Left colon (tissue), 2 donors: ENCODE measurements around the gene EIF2S3. TPM values are rescaled to one million over a fixed set of nuclear protein-coding genes. Genes with fewer than 3 reads are reported as not detected.

Experiments used
- ATAC-seq: fragments of 200-7000 bp; cut with Tn5 transposase; one replicate; pipeline ENCODE4 v1.9.1; 2020; ENCODE audit warnings: mild to moderate bottlenecking, moderate library complexity
- DNase-seq, 2 donors: peaks; one replicate each; pipeline ENCODE4 v3.0.0-alpha.2; 2020
- intact Hi-C, 2 donors: fragments of 100-400 bp; cut with DNase I in 1 of 2; cut with micrococcal nuclease in 1 of 2; formaldehyde crosslinking; loops; one replicate each; pipeline versions ENCODE4 v1.11.2 to v1.14.0; 2022; cut with DNase I, micrococcal nuclease
- total RNA-seq, 2 donors: library from RNA; stranded (reverse); fragmentation: NEBNext Ultra II Directional; extraction: Animal tissue kit (Norgen Biotek cat#: 25700); gene quantifications; one replicate each; pipeline ENCODE4 v1.2.1, GENCODE V29; 2021
- donor health status: DM: no; HTN: no; CAD: no.
- donor health status: DM: yes; HTN: yes; CAD: no.

The EIF2S3 gene
- total RNA-seq, 2 donors from 2014 or later: 136 to 137 TPM

GRCh38 chrX:24110069-24110468 is 55.3 kb downstream of the EIF2S3 start:
- ATAC-seq (no peak), DNase-seq (no peak)
- intact Hi-C loops: no loop called here

- intact Hi-C loops: no loop called here
- ATAC-seq: no peak
- no peak for DNase-seq
Observed at GRCh38 chrX:24113181-24113580, 58.4 kb downstream of the EIF2S3 start.

GRCh38 chrX:24117258-24117657 is 62.5 kb downstream of the EIF2S3 start:
- intact Hi-C loops: no loop called here
- ATAC-seq: no peak
- no peak for DNase-seq

- no peak for ATAC-seq
- intact Hi-C loops: no loop called here
- no peak for DNase-seq
Observed at GRCh38 chrX:24124244-24124799, 69.6 kb downstream of the EIF2S3 start.

- ATAC-seq: no peak
- intact Hi-C loops: no loop called here
- DNase-seq: no peak
Observed at GRCh38 chrX:24125028-24125612, 70.4 kb downstream of the EIF2S3 start.

Other genes with a start within 250 kb of the EIF2S3 start
- gene APOO, start 147.0 kb upstream of the EIF2S3 start, total RNA-seq: 10 to 100 TPM; 31.4 to 31.7 TPM
- gene CXorf58, start 146.9 kb upstream of the EIF2S3 start, total RNA-seq: not detected
- 1 to 10 TPM; 2.9 to 3.7 TPM for gene KLHL15, start 27.8 kb upstream of the EIF2S3 start, total RNA-seq
- gene ZFX, start 94.8 kb downstream of the EIF2S3 start, total RNA-seq: 10 to 100 TPM; 41.8 to 52.3 TPM